ENCODE results near the gene CHTF8.
"Not testable (repeated sequence)": the region's sequence is repeated elsewhere in the genome, so short reads cannot be mapped to it uniquely, and the experiment has no call there.

CHTF8 gene

DNA sequence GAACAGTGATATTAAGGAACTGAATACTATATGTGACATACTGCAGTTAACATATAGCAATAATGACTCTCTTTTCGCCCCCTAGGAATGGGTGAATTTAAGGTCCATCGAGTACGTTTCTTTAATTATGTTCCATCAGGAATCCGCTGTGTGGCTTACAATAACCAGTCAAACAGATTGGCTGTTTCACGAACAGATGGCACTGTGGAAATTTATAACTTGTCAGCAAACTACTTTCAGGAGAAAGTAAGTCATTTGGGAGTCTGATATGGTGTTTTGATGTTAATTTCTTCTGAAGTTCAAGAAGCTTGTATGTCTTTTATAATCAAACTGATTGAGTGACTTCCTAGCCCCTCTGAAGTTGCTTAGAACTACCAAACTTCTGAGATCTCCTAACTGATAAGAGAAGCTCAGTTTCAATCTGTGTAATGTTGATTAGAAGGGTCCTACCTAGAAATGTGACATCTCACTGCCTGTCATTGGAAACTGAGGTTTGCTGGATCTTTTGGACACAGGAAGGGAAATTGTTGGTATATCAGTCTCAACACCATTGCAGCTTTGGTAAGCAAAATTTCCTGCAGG lies 1.1 kb upstream of the CHTF8 start:
- TF ChIP-seq ZFX (IDR thresholded peaks at IDR 0.05) (no peak), CTCF (conservative IDR thresholded peaks at IDR 0.05) (no peak)
- H3K27ac ChIP-seq: peak overlapping the region; percentile 96; the same call in 1 of the 2 replicates

DNA sequence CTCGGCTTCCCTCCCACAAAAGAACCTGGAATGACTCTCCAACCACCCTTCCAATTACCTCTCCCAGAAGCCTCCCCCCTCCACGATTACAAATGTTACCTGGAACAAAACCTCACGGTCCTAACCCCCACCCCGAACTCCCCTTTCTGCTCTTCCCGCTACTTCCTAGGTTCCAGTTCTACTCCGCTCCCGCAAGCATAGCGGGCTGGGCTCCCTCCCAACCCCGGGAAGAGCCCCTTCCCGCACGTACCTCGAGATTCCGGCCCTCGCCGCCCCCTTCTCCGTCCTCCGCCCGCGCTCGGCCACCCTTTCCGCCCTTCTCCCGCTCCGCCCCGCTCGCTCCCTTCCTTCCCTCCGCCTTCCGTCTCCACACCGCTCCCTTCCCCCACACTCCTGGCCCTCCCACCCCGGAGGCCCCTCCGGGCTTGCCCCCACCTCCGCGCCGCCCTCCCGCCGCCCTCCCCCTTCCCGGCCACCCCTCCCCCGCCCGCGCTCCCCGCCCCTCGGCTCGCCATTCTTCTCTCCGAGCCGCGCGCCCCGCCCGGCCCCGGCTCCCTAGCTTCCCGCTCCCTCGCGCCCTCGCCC lies 457 bp downstream of the CHTF8 start:
- TF ChIP-seq CTCF (conservative IDR thresholded peaks at IDR 0.05) (no peak), ZFX (IDR thresholded peaks at IDR 0.05) (no peak)
- peak overlapping the region; percentile 96 for H3K27ac ChIP-seq

GRCh38 chr16:69131167-69131838 lies 1.1 kb downstream of the CHTF8 start:
- TF ChIP-seq ZFX (IDR thresholded peaks at IDR 0.05) (no peak), CTCF (conservative IDR thresholded peaks at IDR 0.05) (no peak)
- peak overlapping the region; percentile 96 for H3K27ac ChIP-seq

- H3K27ac ChIP-seq: no peak overlapping the region
- TF ChIP-seq CTCF (conservative IDR thresholded peaks at IDR 0.05) (no peak), ZFX (IDR thresholded peaks at IDR 0.05) (no peak)
Measured at GRCh38 chr16:69130461-69130860, 1.9 kb downstream of the CHTF8 start.

DNA sequence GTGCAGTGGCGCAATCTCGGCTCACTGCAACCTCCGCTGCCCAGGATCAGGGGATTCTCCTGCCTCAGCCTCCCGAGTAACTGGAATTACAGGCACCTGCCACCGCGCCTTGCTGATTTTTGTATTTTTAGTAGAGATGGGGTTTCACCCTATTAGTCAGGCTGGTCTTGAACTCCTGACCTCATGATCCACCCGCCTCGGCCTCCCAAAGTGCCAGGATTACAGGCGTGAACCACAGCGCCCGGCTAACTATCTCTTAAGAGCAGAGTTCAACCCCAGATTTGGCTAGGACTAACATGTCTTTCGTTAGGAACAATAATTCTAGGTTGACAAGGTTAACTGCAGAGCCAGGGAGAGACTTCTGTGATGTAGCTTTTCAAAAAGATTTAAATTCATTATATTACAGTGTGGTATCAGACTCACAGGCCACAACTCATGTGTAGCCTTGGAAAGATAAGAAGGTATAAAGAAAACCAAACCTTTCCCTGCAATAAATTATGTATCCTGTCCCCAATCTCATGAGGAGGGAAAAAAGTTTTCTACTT lies 4.3 kb downstream of the CHTF8 start:
- H3K27ac ChIP-seq: no peak overlapping the region
- no peak for TF ChIP-seq ZFX (IDR thresholded peaks at IDR 0.05)
- no peak for TF ChIP-seq CTCF (conservative IDR thresholded peaks at IDR 0.05)

- H3K27ac ChIP-seq: not testable (repeated sequence)
Measured at GRCh38 chr16:69126801-69127200, 5.6 kb downstream of the CHTF8 start.

GRCh38 chr16:69126221-69126620 lies 6.2 kb downstream of the CHTF8 start:
- H3K27ac ChIP-seq: no peak overlapping the region

DNA sequence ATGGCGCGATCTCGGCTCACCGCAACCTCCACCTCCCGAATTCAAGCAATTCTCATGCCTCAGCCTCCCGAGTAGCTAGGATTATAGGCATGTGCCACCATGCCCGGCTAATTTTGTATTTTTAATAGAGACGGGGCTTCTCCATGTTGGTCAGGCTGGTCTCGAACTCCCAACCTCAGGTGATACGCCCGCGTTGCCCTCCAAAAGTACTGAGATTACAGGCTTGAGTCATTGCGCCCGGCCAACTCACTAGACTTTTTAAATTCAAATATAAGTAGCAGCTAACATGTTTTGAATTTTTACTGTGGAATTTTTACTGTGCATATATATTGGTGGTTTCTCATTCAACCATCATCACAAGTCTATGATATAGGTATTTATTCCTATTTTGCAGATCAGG lies 7.4 kb downstream of the CHTF8 start:
- H3K27ac ChIP-seq: not testable (repeated sequence)

More at GRCh38 chr16:69126221-69126620, 6.2 kb downstream of the CHTF8 start:
- no peak for TF ChIP-seq CTCF (conservative IDR thresholded peaks at IDR 0.05)
- no peak for TF ChIP-seq ZFX (IDR thresholded peaks at IDR 0.05)

Data from C4-2B (cell line).